HCT116 (cell line): ENCODE data around the gene HOXD8. TPM values are rescaled to one million over a fixed set of nuclear protein-coding genes. Genes with fewer than 3 reads are reported as not detected.
A peak's percentile ranks its signal among the peaks of the same experiment; 100 is the strongest.

Experiments used
- ATAC-seq: fragments of 200-7000 bp; cut with Tn5 transposase; 2 replicates; pipeline ENCODE4 v1.9.1; 2020; ENCODE audit warnings: mild to moderate bottlenecking, moderate library complexity
- BruUV-seq: library from RNA; stranded (reverse); fragments of 400-500 nt; replicated peaks from 2 replicates; lab custom pipeline; 2021; lab: Mats Ljungman, UMichigan
- CTCF ChIA-PET: fragments of 300-600 bp; sonication (Branson Sonifier 250); formaldehyde crosslinking; loops from one replicate; lab custom pipeline; 2021; ENCODE audit warnings: antibody characterized with exemption; lab: Charles Lee
- POLR2A ChIA-PET: fragments of 300-600, 350-600 bp; sonication (Branson Sonifier 250); formaldehyde crosslinking; loops from one replicate; lab custom pipeline; 2021; ENCODE audit warnings: antibody characterized with exemption; lab: Charles Lee
- RAD21 ChIA-PET, 2 experiments: fragments of 300-600 bp; sonication (Branson Sonifier 250); formaldehyde crosslinking; loops; one replicate each; lab custom pipeline; 2023; ENCODE audit warnings: low total read pairs in 2 of 2; ENCODE audit not compliant: uncharacterized antibody in 2 of 2, unreplicated experiment in 2 of 2, low non-redundant PET in 1 of 2; lab: Charles Lee
- DNase-seq: peaks from one replicate; pipeline ENCODE4 v3.0.0-alpha.2; 2010; ENCODE audit warnings: low read depth, low spot score
- H2AFZ ChIP-seq: fragments of 200-600 bp; shearing (Covaris generic), sonication (generic); 2 replicates; pipeline ENCODE4 v1.6.1; 2017; ENCODE audit warnings: low read depth, mixed run types, mixed read lengths, antibody characterized with exemption, low read length; ENCODE audit not compliant: poor library complexity, severe bottlenecking
- H3K27ac ChIP-seq: 2 replicates; pipeline ENCODE4 v1.5.1; 2012; ENCODE audit warnings: low read depth, low read length
- H3K27me3 ChIP-seq: fragments of 200-600 bp; sonication (generic); 2 replicates; pipeline ENCODE4 v1.6.1; 2016; ENCODE audit warnings: mixed run types, low read length, mixed read lengths; ENCODE audit not compliant: insufficient read depth
- H3K36me3 ChIP-seq, 2 experiments: fragments of 200-500 bp in 1 of 2; fragments of 200-600 bp in 1 of 2; sonication (Bioruptor generic) in 1 of 2; sonication (generic) in 1 of 2; 2 replicates each; pipeline versions ENCODE4 v1.5.1 to v1.6.1; 2014 to 2016; ENCODE audit warnings: low read length in 2 of 2, inconsistent platforms in 1 of 2, mixed read lengths in 1 of 2, mixed run types in 1 of 2; ENCODE audit not compliant: insufficient read depth in 2 of 2, control insufficient read depth in 1 of 2
- H3K4me1 ChIP-seq, 2 experiments: fragments of 200-600 bp in 1 of 2; sonication (generic) in 1 of 2; 2 replicates each; pipeline versions ENCODE4 v1.5.1 to v1.6.1; 2012 to 2017; ENCODE audit warnings: low read length in 2 of 2, inconsistent platforms in 1 of 2, mild to moderate bottlenecking in 1 of 2, mixed read lengths in 1 of 2, mixed run types in 1 of 2, moderate library complexity in 1 of 2; ENCODE audit not compliant: insufficient read depth in 2 of 2, control insufficient read depth in 1 of 2
- H3K4me2 ChIP-seq: fragments of 200-600 bp; sonication (generic); 2 replicates; pipeline ENCODE4 v1.6.1; 2017; ENCODE audit warnings: mixed run types, low read length, mixed read lengths
- H3K4me3 ChIP-seq, 2 experiments: fragments of 200-600 bp in 1 of 2; sonication (generic) in 1 of 2; replicated peaks in 1 of 2; 2 replicates each; pipeline ENCODE4 v1.5.1; 2011 to 2016; ENCODE audit warnings: low read length in 2 of 2, control low read depth in 1 of 2, low read depth in 1 of 2, mild to moderate bottlenecking in 1 of 2, mixed read lengths in 1 of 2, mixed run types in 1 of 2
- H3K79me2 ChIP-seq: fragments of 200-600 bp; sonication (generic); 2 replicates; pipeline ENCODE4 v1.6.1; 2017; ENCODE audit warnings: mild to moderate bottlenecking, mixed run types, low read length, moderate library complexity, mixed read lengths; ENCODE audit not compliant: insufficient read depth
- H3K9ac ChIP-seq: fragments of 200-600 bp; sonication (generic); 2 replicates; pipeline ENCODE4 v1.6.1; 2016; ENCODE audit warnings: low read length, mixed read lengths
- H3K9me2 ChIP-seq: fragments of 200-600 bp; sonication (generic), shearing (Covaris generic); 2 replicates; pipeline ENCODE4 v1.6.1; 2017; ENCODE audit warnings: mixed run types, mild to moderate bottlenecking, moderate library complexity; ENCODE audit not compliant: insufficient read depth
- H3K9me3 ChIP-seq, 2 experiments: fragments of 200-500 bp in 1 of 2; fragments of 200-600 bp in 1 of 2; sonication (Bioruptor generic) in 1 of 2; sonication (generic) in 1 of 2; 2 replicates each; pipeline ENCODE4 v1.6.1; 2014 to 2017; ENCODE audit warnings: low read length in 2 of 2, mixed read lengths in 2 of 2, inconsistent platforms in 1 of 2, low read depth in 1 of 2, mild to moderate bottlenecking in 1 of 2, mixed run types in 1 of 2, moderate library complexity in 1 of 2; ENCODE audit not compliant: control insufficient read depth in 1 of 2, insufficient read depth in 1 of 2
- H4K20me1 ChIP-seq: fragments of 200-600 bp; sonication (generic), shearing (Covaris generic); 2 replicates; pipeline ENCODE4 v1.6.1; 2017; ENCODE audit warnings: mixed run types, mild to moderate bottlenecking, moderate library complexity; ENCODE audit not compliant: insufficient read depth
- CBX3 ChIP-seq: IDR thresholded peaks from 2 replicates; pipeline ENCODE4 v1.6.1; 2012; ENCODE audit warnings: low read depth
- CEBPB ChIP-seq: IDR thresholded peaks from 2 replicates; pipeline ENCODE4 v1.6.1; 2012; ENCODE audit warnings: low read depth
- CTCF ChIP-seq, 3 experiments: fragments of 200-600 bp in 1 of 3; sonication (generic) in 1 of 3; IDR thresholded peaks in 2 of 3; conservative IDR thresholded peaks in 1 of 3; 2 replicates each; pipeline ENCODE4 v1.5.1; 2012 to 2017; ENCODE audit warnings: low read depth in 2 of 3, low read length in 2 of 3, antibody characterized with exemption in 1 of 3, borderline replicate concordance in 1 of 3, control low read depth in 1 of 3, mild to moderate bottlenecking in 1 of 3, mixed read lengths in 1 of 3, mixed run types in 1 of 3, moderate library complexity in 1 of 3; ENCODE audit not compliant: insufficient read depth in 1 of 3
- EGR1 ChIP-seq: IDR thresholded peaks from 2 replicates; pipeline ENCODE4 v1.6.1; 2012; ENCODE audit warnings: low read depth
- ELF1 ChIP-seq: IDR thresholded peaks from 2 replicates; pipeline ENCODE4 v1.6.1; 2012; ENCODE audit warnings: low read depth, borderline replicate concordance
- EZH2 ChIP-seq: fragments of 200-600 bp; sonication (generic); IDR thresholded peaks from 2 replicates; pipeline ENCODE4 v1.6.1; 2017; ENCODE audit warnings: antibody characterized with exemption, mixed run types
- EZH2phosphoT487 ChIP-seq: fragments of 200-600 bp; IDR thresholded peaks from 2 replicates; pipeline ENCODE4 v1.6.1; 2018; ENCODE audit warnings: antibody characterized with exemption, borderline replicate concordance
- FOSL1 ChIP-seq: IDR thresholded peaks from 2 replicates; pipeline ENCODE4 v1.6.1; 2012; ENCODE audit warnings: low read depth
- POLR2AphosphoS5 ChIP-seq: IDR thresholded peaks from 2 replicates; pipeline ENCODE4 v1.6.1; 2011; ENCODE audit warnings: mild to moderate bottlenecking, low read depth, low read length, moderate library complexity
- RAD21 ChIP-seq: IDR thresholded peaks from 2 replicates; pipeline ENCODE4 v1.6.1; 2012; ENCODE audit warnings: low read depth, mild to moderate bottlenecking
- REST ChIP-seq: IDR thresholded peaks from 2 replicates; pipeline ENCODE4 v1.6.1; 2012; ENCODE audit warnings: low read depth
- SP1 ChIP-seq: IDR thresholded peaks from 2 replicates; pipeline ENCODE4 v1.6.1; 2012; ENCODE audit warnings: low read depth
- ZFX ChIP-seq: fragments of 450-650 bp; IDR thresholded peaks from 2 replicates; pipeline ENCODE4 v1.6.1; 2017
- intact Hi-C: fragments of 100-400 bp; cut with micrococcal nuclease; formaldehyde crosslinking; loops from 2 replicates; pipeline ENCODE4 v1.10.0; 2022
- total RNA-seq: library from RNA; stranded (reverse); gene quantifications from one replicate; pipeline ENCODE4 v1.2.1, GENCODE V29; 2021; ENCODE audit not compliant: unreplicated experiment
- TF ChIP-seq, protein P1 (sequence below): IDR thresholded peaks from 2 replicates; pipeline ENCODE4 v1.6.1; 2012
- TF ChIP-seq, protein P2 (sequence below): IDR thresholded peaks from 2 replicates; pipeline ENCODE4 v1.6.1; 2012

The HOXD8 gene
- total RNA-seq, 1 experiment from 2014 or later, result 6.0 TPM

- ChIA-PET CTCF (interaction anchor here (0.6 to 2.6 kb wide), 15 partner anchors 9 to 1400 kb away, joined by 3 to 24 read pairs (median 4); partner anchors contain the start of gene HOXD11), POLR2A (interaction anchor here (0.5 to 0.6 kb wide), 4 partner anchors 24 to 520 kb away, joined by 3 to 4 read pairs (median 3); no protein-coding TSS in a partner anchor), RAD21 (interaction anchor here (0.7 to 1.1 kb wide), 3 partner anchors 253 to 1326 kb away, joined by 3 to 8 read pairs (median 4); no protein-coding TSS in a partner anchor)
- no peaks in the 10 kb centered on the region for H3K9me2 ChIP-seq
- H2AFZ ChIP-seq, result peak overlapping the region; percentile 96
- H3K36me3 ChIP-seq, result no peaks in the 10 kb centered on the region
- intact Hi-C loops, result loop anchor here (1.0 to 5.0 kb wide), 5 partner anchors 407 to 1325 kb away; no protein-coding TSS in a partner anchor
- no peak for TF ChIP-seq CEBPB
- TF ChIP-seq, protein P1, sequence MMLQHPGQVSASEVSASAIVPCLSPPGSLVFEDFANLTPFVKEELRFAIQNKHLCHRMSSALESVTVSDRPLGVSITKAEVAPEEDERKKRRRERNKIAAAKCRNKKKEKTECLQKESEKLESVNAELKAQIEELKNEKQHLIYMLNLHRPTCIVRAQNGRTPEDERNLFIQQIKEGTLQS, result no peak
- no peak for TF ChIP-seq EGR1
- no peak for TF ChIP-seq ELF1
- TF ChIP-seq POLR2AphosphoS5, result 0 out of 2 replicates have a peak, but pooled peaks have one; percentile 18
- peak; percentile 90 for TF ChIP-seq RAD21
- no peak for TF ChIP-seq CBX3
- TF ChIP-seq, protein P2, sequence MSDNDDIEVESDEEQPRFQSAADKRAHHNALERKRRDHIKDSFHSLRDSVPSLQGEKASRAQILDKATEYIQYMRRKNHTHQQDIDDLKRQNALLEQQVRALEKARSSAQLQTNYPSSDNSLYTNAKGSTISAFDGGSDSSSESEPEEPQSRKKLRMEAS, result no peak
- TF ChIP-seq EZH2, result no peak
- peak; percentile 79 to 87 (median 84) for TF ChIP-seq CTCF (IDR thresholded peaks at IDR 0.05 in 2 of 3, conservative IDR thresholded peaks at IDR 0.05 in 1 of 3; ENCODE audit: borderline replicate concordance in 1 of 3, insufficient read depth in 1 of 3, low read depth in 2 of 3, low read length in 2 of 3)
- no peak for TF ChIP-seq FOSL1
- TF ChIP-seq EZH2phosphoT487, result no peak
- no peak for TF ChIP-seq REST
- TF ChIP-seq SP1, result no peak
- TF ChIP-seq ZFX, result peak; percentile 47; the same call in 1 of the 2 replicates
- H3K4me2 ChIP-seq, result peak overlapping the region; percentile 96
- DNase-seq (peak; percentile 66), ATAC-seq (peak; percentile 97)
- no TSS peak for BruUV-seq
- no peaks in the 10 kb centered on the region for H3K79me2 ChIP-seq
- no peak overlapping the region; the same call in 1 of the 2 replicates for H3K27ac ChIP-seq
- no peaks in the 10 kb centered on the region for H3K27me3 ChIP-seq
- H3K9me3 ChIP-seq, result no peaks in the 10 kb centered on the region
- H3K9ac ChIP-seq, result peak overlapping the region; percentile 60
- peak overlapping the region; percentile 46 to 64 for H3K4me3 ChIP-seq
- peaks cover 5 to 18% of the 10 kb centered on the region in 2 experiments; a peak in 3 of 4 replicates for H3K4me1 ChIP-seq
- H4K20me1 ChIP-seq, result no peaks in the 10 kb centered on the region
These were observed 32.3 kb upstream of the HOXD8 start for GRCh38 chr2:176096986-176097819.
